Heart right ventricle (tissue), 16 donors: ENCODE results near the gene FOXL2. TPM values are rescaled to one million over a fixed set of nuclear protein-coding genes. Genes with fewer than 3 reads are reported as not detected.

Experiments used
- ATAC-seq, 8 donors: fragments of 200-7000 bp; cut with Tn5 transposase; one replicate each; pipeline ENCODE4 v1.9.1; 2020; ENCODE audit warnings: mild to moderate bottlenecking in 8 of 8, moderate library complexity in 8 of 8, moderate number of reproducible peaks in 1 of 8
- DNase-seq, 2 donors: peaks; one replicate each; pipeline ENCODE4 v3.0.0-alpha.2; 2020
- H3K27ac ChIP-seq, 10 donors: fragments of 200-600 bp; sonication (generic) in 2 of 10; one replicate each; pipeline versions ENCODE4 v1.5.0 to v1.8.0; 2020 to 2022; ENCODE audit warnings: mild to moderate bottlenecking in 3 of 10
- H3K27me3 ChIP-seq, 7 donors: fragments of 200-600 bp; one replicate each; pipeline ENCODE4 v1.8.0; 2021 to 2022; ENCODE audit warnings: mild to moderate bottlenecking in 2 of 7
- H3K36me3 ChIP-seq, 9 donors: fragments of 200-600 bp; sonication (generic) in 1 of 9; one replicate each; pipeline versions ENCODE4 v1.5.0 to v1.8.0; 2020 to 2022; ENCODE audit warnings: mild to moderate bottlenecking in 2 of 9
- H3K4me1 ChIP-seq, 9 donors: fragments of 200-600 bp; sonication (generic) in 1 of 9; one replicate each; pipeline versions ENCODE4 v1.5.0 to v1.8.0; 2020 to 2022; ENCODE audit warnings: mild to moderate bottlenecking in 4 of 9
- H3K4me3 ChIP-seq, 10 donors: fragments of 200-600 bp; sonication (generic) in 2 of 10; one replicate each; pipeline versions ENCODE4 v1.5.0 to v1.8.0; 2020 to 2022; ENCODE audit warnings: mild to moderate bottlenecking in 7 of 10, moderate library complexity in 2 of 10
- H3K9me3 ChIP-seq, 11 donors: fragments of 200-600 bp in 10 of 11; sonication (generic) in 2 of 11; one replicate each; pipeline versions ENCODE4 v1.5.0 to v1.8.0; 2013 to 2022; ENCODE audit warnings: mild to moderate bottlenecking in 2 of 11, control low read depth in 1 of 11, moderate library complexity in 1 of 11
- WGBS, 2 donors: extraction: QIAGEN DNeasy Blood & Tissue Kit; methylation state at CpG; one replicate each; pipeline ENCODE4 v1.1.7; 2013; ENCODE audit warnings: inconsistent platforms in 1 of 2; 5-methylcytosine and 5-hydroxymethylcytosine counted together
- intact Hi-C, 10 donors: fragments of 100-400 bp; cut with DNase I; formaldehyde crosslinking; loops; one replicate each; pipeline versions ENCODE4 v1.11.1 to v1.14.2; 2022
- polyA plus RNA-seq, 2 donors: library from polyadenylated mRNA; stranded (reverse); fragments of 200-250 nt; gene quantifications; one replicate each; pipeline ENCODE4 v1.2.3, GENCODE V29; 2013
- total RNA-seq, 10 donors: library from RNA; stranded (reverse); fragmentation: NEBNext Ultra II Directional in 3 of 10; extraction: Animal tissue kit (Norgen Biotek cat#: 25700) in 3 of 10; gene quantifications; one replicate each; pipeline versions ENCODE4 v1.2.1 to v1.2.4, GENCODE V29; 2021 to 2023
- TF ChIP-seq, protein P1 (sequence below), 9 donors: fragments of 200-600 bp; sonication (generic) in 2 of 9; IDR thresholded peaks; one replicate each; pipeline versions ENCODE4 v1.5.0 to v1.8.0; 2021 to 2022; ENCODE audit warnings: antibody characterized with exemption in 9 of 9, mild to moderate bottlenecking in 5 of 9, moderate library complexity in 1 of 9
- donor health status: Arrhythmogenic right ventricular cardiomyopathy.
- donor health status: ischemic (EF 13 %, LVEDD 7.1; RV severe dilation, severe dysfunction).
- donor health status: healthy with polysubstance abuse.
- donor health status: DM: no; HTN: yes; CAD: no.
- donor health status: DM: no; HTN: no; CAD: no.
- donor health status: ischemic (EF 25% LVEDD 6.9; RV normal size, moderate dysfunction).
- donor health status: ischemic (EF 25% LVEDD 5.7; RV mildly dilated, moderate dysfunction).
- donor health status: healthy.
- donor health status: DM: yes; HTN: yes; CAD: no.
- donor health status: Ischemic cardiomyopathy.
- donor health status: ischemic (EF 35%, LVEDD 5.7; RV mildly dilated, moderate dysfunction).
- donor health status: nonischemic (EF 11% LVEDD 7.7; RV severe dilation, severe dysfunction).
- donor health status: DM: yes; HTN: yes; CAD: no.
- donor health status: PGD.
- donor health status: ischemic (EF 29% LVEDD 5.4; RV normal size, mild dysfunction).
- donor health status: nonischemic (EF 23%, LVEDD 6.1; RV moderate dilation, normal function).

FOXL2 gene
- total and polyA plus RNA-seq, 12 donors: 0.12 TPM; not detected in 11

DNA sequence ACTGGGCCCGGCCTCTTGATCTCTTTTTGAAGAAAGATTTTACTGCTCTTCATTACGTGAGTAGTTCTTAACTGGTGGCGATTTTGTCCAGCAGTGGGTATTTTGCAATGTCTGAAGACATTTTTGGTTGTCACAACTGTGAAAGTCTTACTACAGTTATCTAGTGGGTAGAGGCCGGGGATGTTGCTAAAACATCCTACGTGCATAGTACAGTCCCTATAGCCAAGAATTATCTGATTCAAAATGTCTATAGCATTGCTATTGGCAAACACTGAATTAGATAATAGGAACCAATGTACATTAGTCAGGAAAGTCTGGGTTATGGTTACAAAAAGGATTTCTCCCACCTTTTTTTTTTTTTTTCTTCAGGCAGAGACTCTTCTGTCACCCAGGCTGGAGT is 38.1 kb downstream of the FOXL2 start:
- ATAC-seq: no peak
- WGBS, 2 donors: 92 to 99% methylated on average over 5 of the region's 5 CpGs
- Histone ChIP-seq H3K4me1 (peaks cover 0 to 11% (median 0%) of the 10 kb centered on the region in 9 donors), H3K4me3 (no peak overlapping the region), H3K27me3 (no peaks in the 10 kb centered on the region), H3K27ac (peak overlapping the region in 1 of 10 donors; percentile 39), H3K36me3 (no peaks in the 10 kb centered on the region), H3K9me3 (no peaks in the 10 kb centered on the region)
- TF ChIP-seq, protein P1, sequence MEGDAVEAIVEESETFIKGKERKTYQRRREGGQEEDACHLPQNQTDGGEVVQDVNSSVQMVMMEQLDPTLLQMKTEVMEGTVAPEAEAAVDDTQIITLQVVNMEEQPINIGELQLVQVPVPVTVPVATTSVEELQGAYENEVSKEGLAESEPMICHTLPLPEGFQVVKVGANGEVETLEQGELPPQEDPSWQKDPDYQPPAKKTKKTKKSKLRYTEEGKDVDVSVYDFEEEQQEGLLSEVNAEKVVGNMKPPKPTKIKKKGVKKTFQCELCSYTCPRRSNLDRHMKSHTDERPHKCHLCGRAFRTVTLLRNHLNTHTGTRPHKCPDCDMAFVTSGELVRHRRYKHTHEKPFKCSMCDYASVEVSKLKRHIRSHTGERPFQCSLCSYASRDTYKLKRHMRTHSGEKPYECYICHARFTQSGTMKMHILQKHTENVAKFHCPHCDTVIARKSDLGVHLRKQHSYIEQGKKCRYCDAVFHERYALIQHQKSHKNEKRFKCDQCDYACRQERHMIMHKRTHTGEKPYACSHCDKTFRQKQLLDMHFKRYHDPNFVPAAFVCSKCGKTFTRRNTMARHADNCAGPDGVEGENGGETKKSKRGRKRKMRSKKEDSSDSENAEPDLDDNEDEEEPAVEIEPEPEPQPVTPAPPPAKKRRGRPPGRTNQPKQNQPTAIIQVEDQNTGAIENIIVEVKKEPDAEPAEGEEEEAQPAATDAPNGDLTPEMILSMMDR (IDR thresholded peaks at IDR 0.05): no peak
- intact Hi-C loops: no loop called here
- no peak for DNase-seq

DNA sequence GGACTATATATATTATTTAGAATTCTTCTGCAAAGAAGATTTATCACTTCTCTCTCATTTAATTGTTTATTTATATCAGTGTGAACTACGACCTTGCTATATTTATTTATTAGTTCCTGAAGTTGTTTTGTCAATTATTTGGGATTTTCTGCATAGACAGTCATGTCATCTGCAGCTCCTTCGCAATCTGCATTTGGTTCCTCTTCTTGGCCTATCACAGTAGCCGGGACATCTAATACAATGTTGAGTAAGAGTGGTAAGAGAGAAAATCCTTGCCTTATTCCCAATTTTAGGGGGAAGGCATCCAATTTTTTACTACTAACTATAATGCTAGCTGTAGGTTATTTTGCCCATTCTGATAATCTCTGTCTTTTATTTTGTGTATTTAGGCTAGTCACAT is 39.4 kb downstream of the FOXL2 start:
- Histone ChIP-seq H3K27me3 (no peaks in the 10 kb centered on the region), H3K4me1 (peaks cover 0 to 11% (median 0%) of the 10 kb centered on the region in 9 donors), H3K4me3 (no peak overlapping the region), H3K36me3 (no peaks in the 10 kb centered on the region), H3K27ac (no peak overlapping the region), H3K9me3 (no peaks in the 10 kb centered on the region)
- intact Hi-C loops: no loop called here
- WGBS, 2 donors: 90 to 96% methylated on average over 3 of the region's 3 CpGs
- DNase-seq (no peak), ATAC-seq (no peak)
- TF ChIP-seq, protein P1 (IDR thresholded peaks at IDR 0.05): no peak

DNA sequence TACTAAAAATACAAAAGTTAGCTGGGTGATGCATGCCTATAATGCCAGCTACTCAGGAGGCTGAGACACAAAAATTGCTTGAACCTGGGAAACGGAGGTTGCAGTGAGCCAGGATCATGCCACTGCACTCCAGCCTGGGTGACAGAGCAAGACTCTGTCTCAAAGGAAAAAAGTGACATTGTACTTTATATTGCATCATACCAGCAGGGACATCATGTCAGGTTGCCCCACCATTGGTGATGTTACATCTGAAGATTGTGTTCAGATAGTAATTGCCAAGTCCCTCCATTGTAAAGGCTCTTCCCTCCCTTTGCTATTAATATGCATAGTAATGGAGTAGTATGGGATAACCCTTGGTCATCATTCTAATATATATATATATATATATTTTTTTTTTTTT is 44.8 kb downstream of the FOXL2 start:
- intact Hi-C loops: no loop called here
- Histone ChIP-seq H3K36me3 (no peaks in the 10 kb centered on the region), H3K27me3 (no peaks in the 10 kb centered on the region), H3K27ac (peak overlapping the region in 1 of 10 donors; percentile 80), H3K4me1 (peaks cover 9 to 38% (median 28%) of the 10 kb centered on the region in 9 donors), H3K9me3 (no peaks in the 10 kb centered on the region), H3K4me3 (no peak overlapping the region)
- WGBS, 2 donors: 90 to 100% methylated on average over 1 of the region's 1 CpG
- DNase-seq: no peak
- ATAC-seq: no peak
- TF ChIP-seq, protein P1 (IDR thresholded peaks at IDR 0.05): no peak

DNA sequence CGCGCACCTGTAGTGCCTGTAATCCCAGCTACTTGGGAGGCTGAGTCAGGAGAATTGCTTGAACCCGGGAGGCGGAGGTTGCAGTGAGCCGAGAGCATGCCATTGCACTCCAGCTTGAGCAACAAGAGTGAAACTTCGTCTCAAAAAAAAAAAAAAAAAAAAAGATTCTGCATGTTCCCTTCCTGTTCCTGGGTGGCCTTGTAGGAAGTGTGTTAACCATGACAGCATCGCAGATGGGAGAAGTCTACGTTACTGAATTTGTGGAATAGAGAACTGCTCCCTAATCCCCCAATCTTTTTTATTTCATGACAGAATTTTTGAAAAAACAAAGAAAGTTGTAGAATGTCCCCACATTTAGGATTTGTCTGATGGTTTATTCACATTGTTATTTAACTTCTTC is 45.4 kb downstream of the FOXL2 start:
- peaks cover 9 to 39% (median 28%) of the 10 kb centered on the region in 9 donors for H3K4me1 ChIP-seq
- TF ChIP-seq, protein P1 (IDR thresholded peaks at IDR 0.05): no peak
- WGBS, 2 donors: 53 to 60% methylated on average over 8 of the region's 8 CpGs
- no peak overlapping the region for H3K4me3 ChIP-seq
- peak overlapping the region in 1 of 10 donors; percentile 80 for H3K27ac ChIP-seq
- no peaks in the 10 kb centered on the region for H3K9me3 ChIP-seq
- no peaks in the 10 kb centered on the region for H3K36me3 ChIP-seq
- no peak for ATAC-seq
- intact Hi-C loops: no loop called here
- no peaks in the 10 kb centered on the region for H3K27me3 ChIP-seq
- no peak for DNase-seq
